Stimulated activated CD4-positive, alpha-beta T cell treated with anti-CD3 and anti-CD28 coated beads, TNF-alpha, amount 100 ng/mL, for 4 hours (primary cell): ENCODE data around the gene MAP2K5.
"Not testable (repeated sequence)": the region's sequence is repeated elsewhere in the genome, so short reads cannot be mapped to it uniquely, and the experiment has no call there.

Experiments used
- DNase-seq, 3 experiments: peaks; one replicate each; pipeline ENCODE4 v3.0.0-alpha.2; 2020; ENCODE audit warnings: low read depth in 3 of 3

The MAP2K5 gene

GRCh38 chr15:67672834-67673233, 130.3 kb downstream of the MAP2K5 start:
- DNase-seq = not testable (repeated sequence)

- DNase-seq = no peak
Measured at GRCh38 chr15:67674983-67675382, 132.5 kb downstream of the MAP2K5 start.

- DNase-seq = no peak
Measured at GRCh38 chr15:67678089-67678488, 135.6 kb downstream of the MAP2K5 start.

GRCh38 chr15:67678993-67679392, 136.5 kb downstream of the MAP2K5 start:
- DNase-seq = no peak

- DNase-seq = no peak
Measured at GRCh38 chr15:67680641-67681040, 138.1 kb downstream of the MAP2K5 start.

- DNase-seq = no peak
Measured at GRCh38 chr15:67685008-67685599, 142.6 kb downstream of the MAP2K5 start.

- DNase-seq = no peak
Measured at GRCh38 chr15:67685716-67686115, 143.2 kb downstream of the MAP2K5 start.

GRCh38 chr15:67690936-67691335, 148.4 kb downstream of the MAP2K5 start:
- no peak for DNase-seq

GRCh38 chr15:67691450-67691849, 148.9 kb downstream of the MAP2K5 start:
- DNase-seq = no peak

- DNase-seq = no peak
Measured at GRCh38 chr15:67692573-67692972, 150.1 kb downstream of the MAP2K5 start.

- no peak for DNase-seq
Measured at GRCh38 chr15:67696087-67696486, 153.6 kb downstream of the MAP2K5 start.

- DNase-seq = no peak
Measured at GRCh38 chr15:67700023-67700422, 157.5 kb downstream of the MAP2K5 start.

GRCh38 chr15:67701669-67702068, 159.2 kb downstream of the MAP2K5 start:
- DNase-seq = no peak

GRCh38 chr15:67707520-67708283, 165.2 kb downstream of the MAP2K5 start:
- no peak for DNase-seq

GRCh38 chr15:67708500-67708899, 166.0 kb downstream of the MAP2K5 start:
- no peak for DNase-seq

GRCh38 chr15:67715170-67715569, 172.7 kb downstream of the MAP2K5 start:
- DNase-seq = no peak

GRCh38 chr15:67716171-67716570, 173.7 kb downstream of the MAP2K5 start:
- DNase-seq = no peak

GRCh38 chr15:67717776-67718175, 175.3 kb downstream of the MAP2K5 start:
- DNase-seq = no peak

GRCh38 chr15:67719330-67719959, 176.9 kb downstream of the MAP2K5 start:
- no peak for DNase-seq

- no peak for DNase-seq
Measured at GRCh38 chr15:67720556-67721175, 178.2 kb downstream of the MAP2K5 start.

GRCh38 chr15:67722030-67722817, 179.7 kb downstream of the MAP2K5 start:
- DNase-seq = no peak
